PC-9 (cell line): ENCODE results near the gene C3orf85. TPM values are rescaled to one million over a fixed set of nuclear protein-coding genes. Genes with fewer than 3 reads are reported as not detected.
"Not testable (repeated sequence)": the region's sequence is repeated elsewhere in the genome, so short reads cannot be mapped to it uniquely, and the experiment has no call there.

Source experiments
- BruUV-seq: library from RNA; stranded (reverse); fragments of 400-500 nt; replicated peaks from 2 replicates; lab custom pipeline; 2021; lab: Mats Ljungman, UMichigan
- CTCF ChIA-PET: fragments of 300-600 bp; sonication (Branson Sonifier 250); formaldehyde crosslinking; loops from one replicate; lab custom pipeline; 2022; ENCODE audit warnings: antibody characterized with exemption; lab: Charles Lee
- POLR2A ChIA-PET: fragments of 300-600 bp; sonication (Branson Sonifier 250); formaldehyde crosslinking; loops from one replicate; lab custom pipeline; 2022; ENCODE audit warnings: antibody characterized with exemption; ENCODE audit not compliant: unreplicated experiment; lab: Charles Lee
- DNase-seq, 2 experiments: peaks; one replicate each; pipeline versions ENCODE4 v3.0.0 to v3.0.0-alpha.2; 2015 to 2022; ENCODE audit warnings: mixed read lengths in 1 of 2
- H2AFZ ChIP-seq: fragments of 200-600 bp; sonication (generic); 2 replicates; pipeline ENCODE4 v1.8.1; 2017; ENCODE audit warnings: antibody characterized with exemption
- H3F3A ChIP-seq: fragments of 200-600 bp; sonication (generic); 2 replicates; pipeline ENCODE4 v1.8.1; 2017; ENCODE audit warnings: antibody characterized with exemption, mild to moderate bottlenecking, low read depth; ENCODE audit not compliant: insufficient read depth
- H3K27ac ChIP-seq: fragments of 200-600 bp; sonication (generic); 2 replicates; pipeline ENCODE4 v1.6.1; 2016; ENCODE audit warnings: mixed run types
- H3K27me3 ChIP-seq: fragments of 200-600 bp; sonication (generic); 2 replicates; pipeline ENCODE4 v1.6.1; 2016; ENCODE audit warnings: low read depth, mixed run types; ENCODE audit not compliant: insufficient read depth
- H3K36me3 ChIP-seq: fragments of 200-600 bp; sonication (generic); 2 replicates; pipeline ENCODE4 v1.6.1; 2016; ENCODE audit warnings: low read depth, mixed run types
- H3K4me1 ChIP-seq: fragments of 200-600 bp; sonication (generic); replicated peaks from 2 replicates; pipeline ENCODE4 v1.6.1; 2016; ENCODE audit warnings: mixed run types; ENCODE audit not compliant: insufficient read depth
- H3K4me2 ChIP-seq: fragments of 200-600 bp; sonication (generic); 2 replicates; pipeline ENCODE4 v1.6.1; 2017; ENCODE audit warnings: mixed run types
- H3K4me3 ChIP-seq: fragments of 200-600 bp; sonication (generic); 2 replicates; pipeline ENCODE4 v1.6.1; 2016; ENCODE audit warnings: mixed run types
- H3K79me2 ChIP-seq: fragments of 200-600 bp; sonication (generic); 2 replicates; pipeline ENCODE4 v1.6.1; 2017; ENCODE audit warnings: low read depth, mixed run types
- H3K9me2 ChIP-seq: fragments of 200-600 bp; sonication (generic); 2 replicates; pipeline ENCODE4 v1.8.1; 2017; ENCODE audit warnings: mild to moderate bottlenecking; ENCODE audit not compliant: insufficient read depth
- H3K9me3 ChIP-seq: fragments of 200-600 bp; sonication (generic); 2 replicates; pipeline ENCODE4 v1.8.1; 2016; ENCODE audit warnings: low read depth; ENCODE audit not compliant: insufficient read depth
- H4K20me1 ChIP-seq: fragments of 200-600 bp; sonication (generic); 2 replicates; pipeline ENCODE4 v1.8.1; 2017; ENCODE audit not compliant: insufficient read depth
- CTCF ChIP-seq: fragments of 200-600 bp; sonication (generic); conservative IDR thresholded peaks from 2 replicates; pipeline ENCODE4 v1.6.1; 2017; ENCODE audit warnings: mixed run types, antibody characterized with exemption, mild to moderate bottlenecking, moderate library complexity
- EZH2 ChIP-seq: fragments of 200-600 bp; sonication (generic); IDR thresholded peaks from 2 replicates; pipeline ENCODE4 v1.8.0; 2017; ENCODE audit warnings: antibody characterized with exemption, low read depth
- intact Hi-C: fragments of 100-400 bp; cut with micrococcal nuclease; formaldehyde crosslinking; loops from one replicate; pipeline ENCODE4 v1.10.0; 2022; ENCODE audit not compliant: unreplicated experiment
- total RNA-seq: library from RNA; stranded (reverse); gene quantifications from 2 replicates; pipeline ENCODE4 v1.2.3, GENCODE V29; 2021

Gene C3orf85
- total RNA-seq, 1 experiment from 2014 or later, result not detected

- no peak for DNase-seq
- no peak overlapping the region for H2AFZ ChIP-seq
- no TSS peak for BruUV-seq
- ChIA-PET POLR2A (no interaction called here), CTCF (no interaction called here)
- no peaks in the 10 kb centered on the region for H3F3A ChIP-seq
- no peaks in the 10 kb centered on the region for H4K20me1 ChIP-seq
- H3K27me3 ChIP-seq, result no peaks in the 10 kb centered on the region
- TF ChIP-seq CTCF (no peak), EZH2 (no peak)
- H3K27ac ChIP-seq, result no peak overlapping the region
- intact Hi-C loops, result no loop called here
- no peaks in the 10 kb centered on the region for H3K79me2 ChIP-seq
- H3K4me1 ChIP-seq, result no peaks in the 10 kb centered on the region
- H3K36me3 ChIP-seq, result no peaks in the 10 kb centered on the region
- no peaks in the 10 kb centered on the region for H3K9me2 ChIP-seq
- H3K4me2 ChIP-seq, result no peak overlapping the region
- H3K9me3 ChIP-seq, result no peaks in the 10 kb centered on the region
- H3K4me3 ChIP-seq, result no peak overlapping the region
These were observed 5.2 kb upstream of the C3orf85 start for GRCh38 chr3:109131276-109131675.

DNA sequence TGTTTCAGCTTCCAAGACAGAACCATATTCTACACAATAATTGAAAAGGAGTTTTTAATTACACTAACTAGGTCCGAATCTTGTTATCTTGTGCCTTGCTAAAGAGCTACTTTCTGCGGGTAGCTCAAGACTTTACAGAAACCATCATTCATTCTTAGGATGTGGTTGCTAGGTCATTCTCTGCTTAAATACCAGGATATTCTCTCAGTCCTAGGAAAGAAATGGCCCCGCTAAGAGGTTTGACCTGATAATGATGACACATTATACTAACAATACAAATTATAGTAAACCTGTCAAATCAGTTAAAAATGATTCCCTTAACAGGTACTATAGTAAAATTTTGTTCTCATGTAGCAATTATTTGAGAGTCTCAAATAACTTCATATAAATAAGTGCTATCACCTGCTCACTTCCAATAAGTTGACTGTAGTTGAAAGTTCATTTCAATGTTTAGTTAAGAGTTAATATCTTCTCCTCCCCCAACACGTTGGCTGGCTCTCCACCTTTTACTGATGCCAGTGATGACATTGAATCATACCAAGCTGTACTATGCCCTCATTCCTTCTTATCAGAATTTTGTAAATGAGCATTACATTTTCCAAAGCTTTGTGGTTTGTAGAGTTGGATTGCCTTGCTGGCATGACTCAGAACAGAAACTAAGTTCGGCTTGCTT lies 3.6 kb upstream of the C3orf85 start:
- intact Hi-C loops, result no loop called here
- no peaks in the 10 kb centered on the region for H3K9me3 ChIP-seq
- H3K9me2 ChIP-seq, result no peaks in the 10 kb centered on the region
- no peaks in the 10 kb centered on the region for H3K79me2 ChIP-seq
- H4K20me1 ChIP-seq, result no peaks in the 10 kb centered on the region
- no peak overlapping the region for H2AFZ ChIP-seq
- H3K27me3 ChIP-seq, result no peaks in the 10 kb centered on the region
- H3K4me3 ChIP-seq, result no peak overlapping the region
- DNase-seq, result no peak
- ChIA-PET POLR2A (no interaction called here), CTCF (no interaction called here)
- no peaks in the 10 kb centered on the region for H3K4me1 ChIP-seq
- no peak overlapping the region for H3K27ac ChIP-seq
- TF ChIP-seq CTCF, result no peak
- TF ChIP-seq EZH2, result no peak
- no peak overlapping the region for H3K4me2 ChIP-seq
- no TSS peak for BruUV-seq
- no peaks in the 10 kb centered on the region for H3F3A ChIP-seq
- no peaks in the 10 kb centered on the region for H3K36me3 ChIP-seq

- H3K9me3 ChIP-seq, H3K4me2 ChIP-seq, intact Hi-C loops, BruUV-seq, H3K9me2 ChIP-seq, H3F3A ChIP-seq, H3K27me3 ChIP-seq, H3K27ac ChIP-seq, H3K36me3 ChIP-seq, H2AFZ ChIP-seq, H3K4me3 ChIP-seq, H3K4me1 ChIP-seq, H4K20me1 ChIP-seq, DNase-seq, H3K79me2 ChIP-seq, POLR2A ChIA-PET, CTCF ChIA-PET: not testable (repeated sequence)
These were observed 3.1 kb upstream of the C3orf85 start for GRCh38 chr3:109133474-109133816.

- POLR2A ChIA-PET, result no interaction called here
- Histone ChIP-seq H3K27me3 (no peaks in the 10 kb centered on the region), H3K9me3 (no peaks in the 10 kb centered on the region), H3K4me2 (no peak overlapping the region), H3K4me3 (no peak overlapping the region), H4K20me1 (no peaks in the 10 kb centered on the region), H3K36me3 (no peaks in the 10 kb centered on the region), H3F3A (no peaks in the 10 kb centered on the region), H3K79me2 (no peaks in the 10 kb centered on the region), H3K9me2 (no peaks in the 10 kb centered on the region), H2AFZ (no peak overlapping the region), H3K4me1 (no peaks in the 10 kb centered on the region), H3K27ac (no peak overlapping the region)
- CTCF ChIA-PET, result interaction anchor here (1.0 kb wide), 1 partner anchor 86 kb away, joined by 3 read pairs; no protein-coding TSS in a partner anchor
- BruUV-seq, result no TSS peak
- no peak for TF ChIP-seq EZH2
- no peak for TF ChIP-seq CTCF
- no peak for DNase-seq
- intact Hi-C loops, result no loop called here
These were observed 1.2 kb downstream of the C3orf85 start for GRCh38 chr3:109137761-109138160.
